Ectodermal cell (in vitro differentiated cells): ENCODE measurements around the gene DCAF10. TPM values are rescaled to one million over a fixed set of nuclear protein-coding genes. Genes with fewer than 3 reads are reported as not detected.
A peak's percentile ranks its signal among the peaks of the same experiment; 100 is the strongest.
"Not testable (repeated sequence)": the region's sequence is repeated elsewhere in the genome, so short reads cannot be mapped to it uniquely, and the experiment has no call there.

ENCODE experiments used
- H3K27ac ChIP-seq: 2 replicates; pipeline ENCODE4 v1.7.0; 2013; ENCODE audit warnings: mild to moderate bottlenecking, low read depth, low read length; ENCODE audit not compliant: insufficient read depth, poor library complexity, severe bottlenecking
- H3K27me3 ChIP-seq: 2 replicates; pipeline ENCODE4 v1.7.0; 2013; ENCODE audit warnings: mild to moderate bottlenecking, low read length; ENCODE audit not compliant: insufficient read depth, control insufficient read depth, poor library complexity, severe bottlenecking
- H3K36me3 ChIP-seq: one replicate; pipeline ENCODE4 v1.7.0; 2013; ENCODE audit warnings: low read length; ENCODE audit not compliant: control insufficient read depth, insufficient read depth
- H3K4me1 ChIP-seq: one replicate; pipeline ENCODE4 v1.7.0; 2013; ENCODE audit warnings: low read length; ENCODE audit not compliant: control insufficient read depth, insufficient read depth
- H3K4me3 ChIP-seq: 2 replicates; pipeline ENCODE4 v1.7.0; 2013; ENCODE audit warnings: low read depth, low read length, control low read depth; ENCODE audit not compliant: insufficient read depth
- H3K9me3 ChIP-seq: 2 replicates; pipeline ENCODE4 v1.7.0; 2013; ENCODE audit warnings: mild to moderate bottlenecking, low read length, moderate library complexity; ENCODE audit not compliant: control insufficient read depth
- WGBS, 2 experiments: methylation state at CpG; one replicate each; pipeline ENCODE4 v1.1.7; 2013; ENCODE audit warnings: missing lambda C conversion rate in 2 of 2; 5-methylcytosine and 5-hydroxymethylcytosine counted together
- polyA plus RNA-seq, 4 experiments: library from polyadenylated mRNA; stranded (reverse); fragments of 50-300 nt; gene quantifications; one replicate each; pipeline ENCODE4 v1.2.3, GENCODE V29; 2013

DCAF10 gene
- polyA plus RNA-seq (2013, experiment 1 of 4): 20.5 TPM
- 18.6 TPM for polyA plus RNA-seq (2013, experiment 2 of 4)
- polyA plus RNA-seq (2013, experiment 3 of 4): 21.2 TPM
- polyA plus RNA-seq (2013, experiment 4 of 4): 21.7 TPM

DNA sequence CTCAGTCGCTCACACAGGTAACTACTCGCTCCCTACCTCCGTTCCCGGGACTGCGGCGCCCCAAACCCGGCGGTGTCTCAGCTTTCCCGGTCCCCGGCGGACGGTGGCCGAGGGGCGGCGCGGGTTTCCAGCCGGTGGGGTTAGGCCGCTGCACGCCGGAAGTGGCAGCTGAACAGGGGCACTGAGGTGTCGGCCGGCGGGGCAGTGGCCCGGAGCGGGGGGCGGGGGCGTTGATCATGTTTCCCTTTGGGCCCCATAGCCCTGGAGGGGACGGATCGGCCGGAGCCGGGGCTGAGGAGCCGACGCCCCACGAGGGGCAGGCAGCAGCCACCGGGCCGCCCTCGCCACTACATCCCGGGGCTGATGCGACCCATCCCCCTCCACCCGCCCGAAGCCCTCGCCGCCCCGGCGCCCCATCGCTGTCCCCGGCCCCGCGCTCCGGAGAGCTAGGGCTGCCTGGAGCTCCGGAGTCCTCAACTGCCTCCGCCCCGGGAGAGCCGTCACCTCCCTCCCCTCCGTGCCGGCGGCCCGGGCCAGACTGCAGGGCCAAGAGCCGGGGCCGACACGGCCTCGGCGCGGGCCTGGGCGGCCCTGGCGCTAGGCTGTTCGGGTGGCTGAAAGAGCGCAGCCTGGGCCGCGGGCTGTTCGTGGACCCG, at the start of gene DCAF10:
DCAF10 (plus strand) TSS at position 167 of the 656 bp plus-strand sequence; CDS start at position 237, 70 bp downstream.
- Histone ChIP-seq H3K36me3 (no peaks in the 10 kb centered on the region), H3K27me3 (no peaks in the 10 kb centered on the region), H3K9me3 (no peaks in the 10 kb centered on the region), H3K4me3 (peak within 1 kb of the TSS; percentile 66), H3K4me1 (peaks cover 7% of the 10 kb centered on the region), H3K27ac (peak within 1 kb of the TSS; percentile 62)
- WGBS, 2 experiments: 0% methylated on average over 72 of the region's 72 CpGs

DNA sequence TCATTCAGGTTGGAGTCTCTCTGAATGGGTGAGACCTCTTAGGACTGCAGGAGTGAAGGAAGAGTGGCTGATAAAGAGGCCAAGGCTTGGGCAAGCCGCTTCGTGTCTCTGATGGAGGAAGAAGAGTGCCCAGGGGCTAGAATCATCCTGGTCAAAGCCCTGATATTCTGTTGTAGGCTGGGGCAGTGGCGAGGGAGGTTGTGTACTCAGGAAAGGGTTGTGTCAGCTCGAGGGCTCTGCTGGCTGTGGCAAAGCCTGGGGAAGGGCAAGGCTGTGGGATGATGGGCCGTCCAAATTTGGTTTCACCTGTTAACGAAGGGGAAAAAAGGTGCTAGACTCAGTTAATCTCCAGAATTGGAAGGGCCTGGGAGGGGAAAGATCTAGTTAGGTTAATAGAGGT, 49.4 kb upstream of the DCAF10 start:
- Histone ChIP-seq H3K36me3 (no peaks in the 10 kb centered on the region), H3K4me1 (no peaks in the 10 kb centered on the region), H3K27ac (no peak overlapping the region), H3K4me3 (no peak overlapping the region), H3K9me3 (no peaks in the 10 kb centered on the region), H3K27me3 (no peaks in the 10 kb centered on the region)
- 83 to 91% methylated on average over 6 of the region's 6 CpGs for WGBS, 2 experiments

GRCh38 chr9:37751704-37752103, 48.9 kb upstream of the DCAF10 start:
- not testable (repeated sequence) for H3K4me1 ChIP-seq, H3K9me3 ChIP-seq, H3K27me3 ChIP-seq, H3K27ac ChIP-seq, H3K4me3 ChIP-seq, H3K36me3 ChIP-seq
- 92 to 93% methylated on average over 30 of the region's 30 CpGs for WGBS, 2 experiments

- 95 to 96% methylated on average over 9 of the region's 13 CpGs for WGBS, 2 experiments
- H3K4me3 ChIP-seq, H3K9me3 ChIP-seq, H3K36me3 ChIP-seq, H3K27ac ChIP-seq, H3K4me1 ChIP-seq, H3K27me3 ChIP-seq: not testable (repeated sequence)
Measured at GRCh38 chr9:37752112-37752511, 48.5 kb upstream of the DCAF10 start.

GRCh38 chr9:37752642-37753488, 47.7 kb upstream of the DCAF10 start:
- peak overlapping the region; percentile 66 for H3K4me3 ChIP-seq
- H3K27ac ChIP-seq: no peak overlapping the region
- H3K36me3 ChIP-seq: no peaks in the 10 kb centered on the region
- WGBS, 2 experiments: 93% methylated on average over 29 of the region's 29 CpGs
- no peaks in the 10 kb centered on the region for H3K4me1 ChIP-seq
- no peaks in the 10 kb centered on the region for H3K27me3 ChIP-seq
- no peaks in the 10 kb centered on the region for H3K9me3 ChIP-seq

DNA sequence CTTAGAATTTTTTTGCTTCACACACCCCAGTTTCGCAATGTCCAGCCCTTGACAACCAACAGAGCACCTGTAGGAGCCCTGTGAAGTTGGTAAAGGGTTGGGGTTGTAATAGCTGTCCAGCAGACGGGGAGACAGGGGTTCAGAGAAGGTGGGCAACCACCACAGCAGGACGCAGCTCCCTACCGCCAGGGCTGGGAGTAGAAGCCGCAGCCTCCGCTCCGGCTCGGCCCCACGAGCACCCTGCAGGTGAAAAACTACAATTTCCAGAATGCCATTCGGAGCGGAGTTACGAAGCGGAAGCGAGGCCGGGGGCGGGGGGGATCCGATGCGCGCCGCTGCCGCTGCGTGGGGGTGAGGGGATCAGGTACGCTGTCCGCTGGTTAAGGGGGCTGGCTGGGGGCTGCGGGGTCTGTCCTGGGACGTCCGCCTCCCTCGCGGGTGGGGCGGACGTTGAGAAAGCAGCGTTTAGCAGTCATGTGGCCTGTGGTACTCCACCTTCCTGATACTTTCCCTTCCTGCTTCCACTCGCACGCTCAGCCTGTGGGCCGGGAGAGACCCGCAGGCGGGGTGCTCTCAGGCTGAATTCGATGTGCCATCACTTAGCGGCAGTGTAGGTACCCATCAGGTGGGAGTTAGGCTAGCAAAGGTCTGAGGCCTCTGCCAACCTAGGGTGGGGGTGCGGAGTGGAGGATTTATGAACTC, 47.0 kb upstream of the DCAF10 start, which contains the start of gene TRMT10B:
TRMT10B (plus strand) TSS at position 317 of the 702 bp plus-strand sequence. CDS start 8,127 bp downstream, outside the sequence.
- Histone ChIP-seq H3K27me3 (no peaks in the 10 kb centered on the region), H3K9me3 (no peaks in the 10 kb centered on the region), H3K36me3 (no peaks in the 10 kb centered on the region), H3K27ac (no peak within 1 kb of the TSS), H3K4me1 (no peaks in the 10 kb centered on the region), H3K4me3 (peak within 1 kb of the TSS; percentile 66)
- WGBS, 2 experiments: 5% methylated on average over 39 to 40 of the region's 40 CpGs

DNA sequence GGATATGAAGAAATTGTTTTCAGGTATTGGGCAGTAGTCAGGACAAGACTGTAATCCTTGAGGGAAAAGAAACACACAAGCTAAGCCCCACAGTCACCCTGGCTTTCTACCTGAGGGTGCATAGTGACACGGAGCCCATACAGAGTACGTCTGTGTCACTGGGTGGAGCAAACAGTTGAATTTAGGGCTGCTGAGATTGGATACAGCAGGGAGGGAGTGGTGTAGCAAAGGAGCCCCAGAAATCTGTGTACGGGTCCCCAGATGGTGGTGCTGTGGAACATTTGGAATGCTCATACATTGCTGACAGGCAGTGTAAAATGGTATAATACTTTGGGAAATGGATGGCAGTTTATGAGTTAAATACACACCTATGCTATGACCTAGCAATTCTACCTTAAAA, 41.9 kb upstream of the DCAF10 start:
- WGBS, 2 experiments: 81 to 86% methylated on average over 3 of the region's 3 CpGs
- Histone ChIP-seq H3K4me3 (no peak overlapping the region), H3K27ac (no peak overlapping the region), H3K36me3 (no peaks in the 10 kb centered on the region), H3K4me1 (no peaks in the 10 kb centered on the region), H3K9me3 (no peaks in the 10 kb centered on the region), H3K27me3 (no peaks in the 10 kb centered on the region)

DNA sequence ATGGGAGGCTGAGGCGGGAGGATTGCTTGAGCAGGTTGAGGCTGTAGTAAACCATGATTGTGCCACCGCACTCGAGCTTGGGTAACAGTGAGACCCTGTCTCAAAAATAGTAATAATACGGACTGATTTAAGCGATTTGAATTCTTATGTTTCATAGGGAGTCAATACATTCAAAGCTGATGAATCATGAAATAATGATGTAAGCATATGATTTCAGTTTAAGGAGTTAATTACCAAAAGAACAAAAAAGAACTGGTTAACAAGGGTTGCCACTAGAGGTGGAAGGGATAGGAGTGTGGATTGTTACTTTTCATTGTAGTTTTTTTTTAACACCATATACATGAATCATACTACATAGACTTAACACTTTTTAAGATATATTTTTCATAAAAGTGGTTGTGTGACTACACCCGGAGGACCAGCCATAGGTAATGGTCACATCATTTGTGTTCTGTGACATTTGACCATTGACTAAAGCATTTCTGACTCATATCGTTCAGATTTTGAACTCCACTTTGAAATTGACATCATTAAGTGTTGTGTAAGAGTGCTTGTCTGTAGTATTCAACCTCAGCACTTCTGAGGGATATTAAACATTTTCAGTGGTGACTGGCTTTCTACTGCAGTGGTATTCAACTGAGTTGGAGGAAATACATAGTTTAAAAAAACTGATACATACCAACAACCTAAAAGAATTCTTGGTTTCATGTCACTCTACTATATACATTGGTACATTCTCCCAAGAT, 40.0 kb upstream of the DCAF10 start:
- Histone ChIP-seq H3K4me1 (no peaks in the 10 kb centered on the region), H3K27me3 (no peaks in the 10 kb centered on the region), H3K36me3 (no peaks in the 10 kb centered on the region), H3K4me3 (no peak overlapping the region), H3K9me3 (no peaks in the 10 kb centered on the region), H3K27ac (no peak overlapping the region)
- 95 to 98% methylated on average over 7 of the region's 7 CpGs for WGBS, 2 experiments

DNA sequence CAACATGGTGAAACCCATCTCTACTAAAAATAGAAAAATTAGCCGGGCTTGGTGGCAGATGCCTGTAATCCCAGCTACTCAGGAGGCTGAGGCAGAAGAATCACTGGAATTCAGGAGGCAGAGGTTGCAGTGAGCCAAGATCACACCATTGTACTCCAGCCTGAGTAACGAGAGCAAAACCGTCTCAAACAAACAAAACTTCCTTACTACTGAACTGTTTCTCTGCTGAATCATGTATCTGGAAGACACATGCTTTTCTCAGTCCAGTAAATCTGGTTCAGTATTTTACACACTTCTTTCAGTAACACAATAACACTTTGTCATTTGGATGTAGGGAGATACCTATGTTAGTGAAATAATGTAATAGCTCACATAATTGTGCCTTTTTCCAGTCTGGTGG, 39.1 kb upstream of the DCAF10 start:
- no peaks in the 10 kb centered on the region for H3K4me1 ChIP-seq
- H3K27me3 ChIP-seq: no peaks in the 10 kb centered on the region
- no peaks in the 10 kb centered on the region for H3K36me3 ChIP-seq
- no peaks in the 10 kb centered on the region for H3K9me3 ChIP-seq
- WGBS, 2 experiments: 55 to 62% methylated on average over 3 of the region's 3 CpGs
- no peak overlapping the region for H3K4me3 ChIP-seq
- no peak overlapping the region for H3K27ac ChIP-seq
